NT2/D1 (cell line): Measurements from ENCODE around the gene RAD51AP1.

Experiments
- SUZ12 ChIP-seq: IDR thresholded peaks from 2 replicates; pipeline ENCODE4 v1.6.1; 2011; ENCODE audit not compliant: insufficient read length, insufficient read depth; ENCODE audit errors: extremely low read depth
- YY1 ChIP-seq: IDR thresholded peaks from 2 replicates; pipeline ENCODE4 v1.6.1; 2011; ENCODE audit not compliant: insufficient read length, insufficient read depth
- ZNF274 ChIP-seq: IDR thresholded peaks from 2 replicates; pipeline ENCODE4 v1.6.1; 2011; ENCODE audit warnings: mild to moderate bottlenecking, low read depth, low read length

- TF ChIP-seq YY1 (no peak), SUZ12 (no peak), ZNF274 (no peak)
Observed at GRCh38 chr12:4609071-4609470, 70.4 kb downstream of the RAD51AP1 start.
